Activated CD4-positive, alpha-beta T cell treated with anti-CD3 and anti-CD28 coated beads, Interleukin-2, amount 50 U/mL, for 16 hours (primary cell): ENCODE results near the gene DUOXA1.
"Not testable (repeated sequence)": the region's sequence is repeated elsewhere in the genome, so short reads cannot be mapped to it uniquely, and the experiment has no call there.

Source experiments
- DNase-seq: peaks from one replicate; pipeline ENCODE4 v3.0.0-alpha.2; 2020

DUOXA1 gene

GRCh38 chr15:45150481-45150880, 20.8 kb upstream of the DUOXA1 start:
- no peak for DNase-seq

- DNase-seq, result no peak
These were observed 19.4 kb upstream of the DUOXA1 start for GRCh38 chr15:45149060-45149459.

- no peak for DNase-seq
These were observed 18.7 kb upstream of the DUOXA1 start for GRCh38 chr15:45148076-45149059.

GRCh38 chr15:45147606-45148005, 17.9 kb upstream of the DUOXA1 start:
- DNase-seq, result no peak

- no peak for DNase-seq
These were observed 16.7 kb upstream of the DUOXA1 start for GRCh38 chr15:45146405-45146804.

- no peak for DNase-seq
These were observed 15.1 kb upstream of the DUOXA1 start for GRCh38 chr15:45144775-45145174.

GRCh38 chr15:45143946-45144345, 14.3 kb upstream of the DUOXA1 start:
- DNase-seq, result no peak

GRCh38 chr15:45143056-45143455, 13.4 kb upstream of the DUOXA1 start:
- DNase-seq, result no peak

GRCh38 chr15:45141386-45141785, 11.7 kb upstream of the DUOXA1 start:
- DNase-seq, result no peak

- no peak for DNase-seq
These were observed 11.0 kb upstream of the DUOXA1 start for GRCh38 chr15:45140557-45141250.

GRCh38 chr15:45139770-45140169, 10.1 kb upstream of the DUOXA1 start:
- no peak for DNase-seq

GRCh38 chr15:45138814-45139765, 9.4 kb upstream of the DUOXA1 start:
- DNase-seq, result no peak

- DNase-seq, result no peak
These were observed 8.0 kb upstream of the DUOXA1 start for GRCh38 chr15:45137703-45138102.

- DNase-seq, result no peak
These were observed 6.7 kb upstream of the DUOXA1 start for GRCh38 chr15:45136378-45136764.

GRCh38 chr15:45135705-45136377, 6.2 kb upstream of the DUOXA1 start:
- not testable (repeated sequence) for DNase-seq

GRCh38 chr15:45134682-45135604, 5.3 kb upstream of the DUOXA1 start:
- DNase-seq, result no peak

- no peak for DNase-seq
These were observed 4.4 kb upstream of the DUOXA1 start for GRCh38 chr15:45134046-45134445.

GRCh38 chr15:45133561-45133920, 3.9 kb upstream of the DUOXA1 start:
- DNase-seq, result no peak

- DNase-seq, result no peak
These were observed 3.3 kb upstream of the DUOXA1 start for GRCh38 chr15:45132844-45133560.

- DNase-seq, result no peak
These were observed 1.8 kb upstream of the DUOXA1 start for GRCh38 chr15:45131510-45131909.
